HG02588 (cell line): ENCODE measurements around the gene GSTK1.
"Not testable (repeated sequence)": the region's sequence is repeated elsewhere in the genome, so short reads cannot be mapped to it uniquely, and the experiment has no call there.

Experiments used
- ATAC-seq: cut with Tn5 transposase; IDR thresholded peaks from one replicate; pipeline ENCODE4 v1.9.1; 2021; ENCODE audit warnings: mild to moderate bottlenecking, moderate library complexity; ENCODE audit not compliant: unreplicated experiment

GSTK1 gene

GRCh38 chr7:143265017-143265693 is 1.9 kb downstream of the GSTK1 start:
- ATAC-seq: no peak

GRCh38 chr7:143269251-143269650 is 6.0 kb downstream of the GSTK1 start:
- no peak for ATAC-seq

GRCh38 chr7:143271240-143271639 is 8.0 kb downstream of the GSTK1 start:
- no peak for ATAC-seq

GRCh38 chr7:143272871-143273270 is 9.6 kb downstream of the GSTK1 start:
- no peak for ATAC-seq

- no peak for ATAC-seq
These were observed 16.2 kb downstream of the GSTK1 start for GRCh38 chr7:143279186-143280098.

GRCh38 chr7:143280160-143280559 is 16.9 kb downstream of the GSTK1 start:
- no peak for ATAC-seq

- ATAC-seq: no peak
These were observed 17.3 kb downstream of the GSTK1 start for GRCh38 chr7:143280566-143280965.

- ATAC-seq: no peak
These were observed 18.3 kb downstream of the GSTK1 start for GRCh38 chr7:143281529-143281928.

GRCh38 chr7:143282124-143282523 is 18.9 kb downstream of the GSTK1 start:
- no peak for ATAC-seq

- no peak for ATAC-seq
These were observed 20.1 kb downstream of the GSTK1 start for GRCh38 chr7:143283381-143283780.

- no peak for ATAC-seq
These were observed 21.6 kb downstream of the GSTK1 start, which contains the start of gene TMEM139 for GRCh38 chr7:143284591-143285469. TMEM139 (plus strand) TSS chr7:143284958; CDS start chr7:143285958, 1,000 bp downstream.

- no peak for ATAC-seq
These were observed 22.2 kb downstream of the GSTK1 start for GRCh38 chr7:143285470-143285778.

GRCh38 chr7:143285806-143286521 is 22.7 kb downstream of the GSTK1 start:
- no peak for ATAC-seq

- no peak for ATAC-seq
These were observed 23.3 kb downstream of the GSTK1 start for GRCh38 chr7:143286522-143286890.

- ATAC-seq: no peak
These were observed 24.2 kb downstream of the GSTK1 start for GRCh38 chr7:143287339-143287934.

- peak; percentile 91 for ATAC-seq
These were observed 24.9 kb downstream of the GSTK1 start, which contains the start of gene CASP2 for GRCh38 chr7:143287935-143288826. CASP2 (plus strand) TSS chr7:143288351; CDS start chr7:143288456, 105 bp downstream.

- ATAC-seq: no peak
These were observed 25.6 kb downstream of the GSTK1 start for GRCh38 chr7:143288836-143289235.

GRCh38 chr7:143289421-143289820 is 26.2 kb downstream of the GSTK1 start:
- ATAC-seq: no peak

- not testable (repeated sequence) for ATAC-seq
These were observed 26.6 kb downstream of the GSTK1 start for GRCh38 chr7:143289888-143290287.
